ENCODE data around the gene PLA2G2D.

PLA2G2D gene

DNA sequence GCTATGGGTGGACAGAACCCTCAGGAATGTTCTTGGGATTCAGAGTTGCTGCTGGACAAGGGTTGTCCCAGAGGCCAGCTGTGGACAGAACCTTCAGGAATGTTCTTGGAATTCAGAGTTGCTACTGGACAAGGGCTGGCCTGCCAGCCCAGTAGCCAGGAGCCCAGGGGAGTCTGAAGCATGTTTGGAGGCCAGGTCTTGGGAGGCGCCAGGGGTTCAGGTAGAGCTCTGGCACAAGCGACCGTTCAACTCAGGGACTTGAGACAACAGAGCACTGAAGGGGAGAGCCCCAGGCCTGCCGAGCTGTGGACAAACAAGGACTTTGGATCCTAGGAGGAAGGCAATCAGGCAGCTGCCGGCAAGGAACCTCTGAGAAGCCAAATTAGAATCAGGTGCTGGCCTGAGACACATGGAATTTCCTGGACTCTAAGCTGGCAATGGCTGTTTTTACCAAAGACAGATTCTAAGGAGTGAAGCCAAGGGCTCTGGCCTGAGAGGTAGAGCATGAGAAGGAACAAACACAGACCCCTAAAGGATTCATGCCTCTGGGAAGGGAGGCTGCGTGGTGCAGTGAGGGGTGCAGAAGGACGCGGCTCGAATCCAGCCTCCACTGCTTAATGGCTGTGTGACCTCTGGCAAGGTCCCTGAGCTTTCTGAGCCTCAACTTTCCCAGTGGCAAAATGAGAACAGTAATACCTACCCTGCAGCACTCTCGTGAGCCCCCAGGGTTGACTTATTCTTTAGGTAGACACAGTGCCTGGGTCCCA, 36.0 kb downstream of the PLA2G2D start:
- no peak for ATAC-seq

DNA sequence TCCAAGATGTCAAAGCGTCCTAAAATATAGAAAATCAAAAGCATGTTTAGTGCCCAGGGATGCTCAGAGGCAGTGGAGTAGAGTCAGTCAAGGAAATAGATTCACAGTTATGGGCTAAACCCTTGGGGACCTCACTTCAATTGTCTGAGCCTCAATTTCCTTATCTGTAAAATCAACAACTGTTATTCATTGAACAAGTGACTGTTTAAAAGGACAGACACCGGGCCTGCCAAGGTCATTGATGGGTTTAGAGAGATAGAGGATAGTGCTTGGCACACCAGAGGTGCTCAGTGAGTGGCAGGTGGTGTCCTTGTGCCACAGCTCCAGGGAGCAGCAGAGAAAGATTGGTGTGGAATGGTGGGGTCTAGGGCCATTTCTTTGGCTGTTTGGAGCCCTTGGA, 36.6 kb downstream of the PLA2G2D start:
- ATAC-seq = no peak

GRCh38 chr1:20081353-20081810, 38.0 kb downstream of the PLA2G2D start:
- ATAC-seq = no peak

DNA sequence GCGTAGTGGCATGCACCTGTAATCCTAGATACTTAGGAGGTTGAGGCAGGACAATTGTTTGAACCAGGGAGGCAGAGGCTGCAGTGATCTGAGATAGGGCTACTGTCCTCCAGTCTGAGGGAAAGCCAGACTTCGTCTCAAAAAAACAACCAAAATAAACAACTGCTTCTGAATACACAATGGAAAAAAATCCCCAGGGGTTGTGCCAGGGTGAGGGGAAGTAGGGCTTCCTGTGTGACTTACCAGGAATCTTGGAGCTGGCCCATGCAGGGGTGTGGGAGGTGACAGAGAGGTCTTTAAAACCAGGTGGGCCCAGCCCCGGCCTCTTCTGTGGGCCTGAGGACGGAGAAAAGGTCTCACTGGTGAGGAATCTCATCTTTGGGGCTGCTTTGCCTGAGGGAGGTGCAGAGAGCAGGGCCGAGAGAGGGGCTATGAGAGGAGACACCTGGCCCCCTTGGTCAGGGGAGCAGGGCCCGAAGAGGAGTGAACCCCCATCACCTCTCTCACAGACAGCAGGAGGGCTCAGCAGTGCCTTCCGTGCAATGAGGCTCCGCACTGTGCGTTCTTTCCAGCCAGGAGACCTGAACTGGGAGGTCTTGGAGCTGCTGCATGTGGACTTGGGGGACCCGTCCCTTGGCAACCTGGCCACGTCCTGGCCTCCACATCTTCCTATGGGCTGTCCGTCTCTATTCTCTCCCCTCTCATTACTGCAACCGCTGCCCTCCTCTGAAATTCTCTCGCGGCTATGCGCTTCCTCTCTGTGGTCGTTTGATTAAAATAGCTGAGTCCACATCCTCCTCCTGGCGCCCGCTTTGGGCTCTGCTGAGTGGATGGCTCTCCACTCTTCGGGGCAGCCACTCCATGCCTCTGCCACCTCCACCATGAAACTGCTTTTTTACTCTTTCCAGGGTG, 38.6 kb downstream of the PLA2G2D start:
- ATAC-seq = no peak

DNA sequence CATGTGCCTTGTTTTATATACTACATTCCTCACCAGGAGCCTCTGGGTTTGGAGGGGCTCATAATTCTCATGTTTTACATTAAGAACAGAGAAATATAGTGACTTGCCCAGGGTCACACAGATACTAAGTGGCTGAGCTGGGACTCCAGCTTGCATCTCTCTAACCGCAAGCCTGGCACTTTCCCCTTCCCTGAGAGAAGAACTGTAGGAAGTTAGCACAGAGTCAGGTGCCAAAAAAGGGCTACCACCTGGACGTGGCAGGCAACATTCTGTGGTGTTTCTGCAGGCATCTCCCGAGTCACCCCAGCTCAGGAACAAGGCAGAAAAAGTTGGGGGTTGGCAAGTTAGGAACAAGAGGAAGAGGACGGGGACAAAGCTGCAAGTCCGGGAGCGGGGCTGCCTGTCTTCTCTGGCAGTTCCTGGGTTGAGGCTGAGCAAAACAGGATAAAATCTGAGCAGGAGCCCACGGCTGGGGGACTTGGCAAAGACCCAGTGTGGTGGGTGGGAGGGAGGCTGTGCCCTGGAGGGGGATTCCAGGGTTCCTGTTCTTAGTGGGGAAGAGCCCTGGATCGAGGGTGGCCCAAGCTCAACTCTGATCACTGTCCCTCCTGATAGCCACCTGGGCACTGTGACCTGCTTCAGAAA, 39.6 kb downstream of the PLA2G2D start:
- ATAC-seq = no peak

DNA sequence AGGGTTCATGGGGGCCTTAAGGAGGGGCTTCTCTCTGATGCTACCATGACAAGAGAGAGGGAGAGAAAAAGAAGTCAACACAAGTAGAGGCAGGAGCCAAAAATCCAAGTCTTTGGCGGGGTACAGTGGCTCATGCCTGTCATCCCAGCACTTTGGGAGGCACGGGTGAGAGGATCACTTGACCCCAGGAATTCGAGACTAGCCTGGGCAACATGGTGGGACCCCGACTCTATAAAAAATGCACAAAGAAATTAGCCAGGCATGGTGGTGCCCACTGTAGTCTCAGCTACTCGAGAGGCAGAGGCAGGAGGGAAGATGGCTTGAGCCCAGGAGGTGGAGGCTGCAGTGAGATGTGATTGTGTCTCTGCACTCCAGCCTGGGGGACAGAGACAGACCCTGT, 40.6 kb downstream of the PLA2G2D start:
- no peak for ATAC-seq

DNA sequence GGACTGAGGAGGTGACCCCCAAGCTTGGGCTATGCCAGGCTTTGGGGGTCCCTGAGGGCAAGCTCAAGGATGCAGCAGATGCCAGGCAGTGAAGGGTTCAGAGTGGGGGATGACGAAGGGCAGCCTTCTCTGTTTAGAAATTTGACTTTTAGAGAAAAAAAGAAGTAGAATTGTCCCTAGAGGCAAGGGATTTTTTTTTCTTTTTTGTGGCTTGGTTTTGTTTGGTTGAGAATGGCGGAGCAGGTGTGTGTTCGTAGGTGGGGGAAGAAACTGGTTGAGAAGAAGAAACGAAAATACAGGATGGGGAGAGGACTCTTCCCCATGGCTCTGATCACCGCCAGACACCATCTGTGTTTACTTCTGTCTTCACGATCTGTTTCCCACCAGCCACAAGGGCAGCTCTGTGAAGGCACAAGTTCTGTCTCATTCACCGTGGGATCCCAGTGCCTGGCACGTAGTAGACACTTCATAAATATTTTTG, 41.1 kb downstream of the PLA2G2D start:
- ATAC-seq = no peak

DNA sequence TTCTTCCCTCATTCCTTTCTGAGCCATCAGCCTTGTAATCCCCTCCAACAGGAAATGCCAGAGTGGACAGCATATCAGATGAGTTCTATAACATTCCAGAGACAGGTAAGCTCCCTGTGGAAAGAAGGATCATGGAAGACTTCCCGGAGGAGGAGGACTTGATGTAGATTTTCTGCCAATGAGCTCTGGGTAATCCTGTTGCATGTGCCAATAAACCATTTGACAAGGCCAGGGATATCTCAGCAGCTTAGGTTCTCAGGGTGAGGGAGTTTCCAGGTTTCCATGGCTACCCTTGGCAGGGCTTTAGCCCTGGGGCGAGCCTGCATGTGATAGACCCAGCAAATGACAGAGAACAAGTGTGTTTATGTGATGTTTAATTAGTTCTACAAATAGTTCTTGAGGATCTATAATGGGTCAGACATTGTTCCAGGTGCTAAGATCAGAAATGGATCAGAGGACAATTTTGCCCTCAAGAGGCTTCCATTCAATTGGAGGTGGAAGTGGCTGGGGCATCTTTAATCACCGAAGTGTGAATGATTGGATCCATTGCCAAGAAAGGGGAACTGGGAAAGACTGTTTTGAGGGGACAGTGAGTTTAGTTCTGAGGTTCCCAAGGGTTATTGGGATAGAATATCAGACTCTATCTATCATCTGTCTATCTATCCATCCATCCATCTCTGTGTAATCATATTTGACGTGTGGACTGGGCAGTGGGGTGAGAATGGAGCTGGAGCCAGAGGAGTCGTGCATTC, 42.5 kb downstream of the PLA2G2D start:
- ATAC-seq = no peak

GRCh38 chr1:20076223-20076622, 43.1 kb downstream of the PLA2G2D start:
- no peak for ATAC-seq

GRCh38 chr1:20075345-20075744, 44.0 kb downstream of the PLA2G2D start:
- ATAC-seq = no peak

GRCh38 chr1:20074725-20075171, 44.6 kb downstream of the PLA2G2D start:
- no peak for ATAC-seq

GRCh38 chr1:20074055-20074724, 45.1 kb downstream of the PLA2G2D start:
- no peak for ATAC-seq

DNA sequence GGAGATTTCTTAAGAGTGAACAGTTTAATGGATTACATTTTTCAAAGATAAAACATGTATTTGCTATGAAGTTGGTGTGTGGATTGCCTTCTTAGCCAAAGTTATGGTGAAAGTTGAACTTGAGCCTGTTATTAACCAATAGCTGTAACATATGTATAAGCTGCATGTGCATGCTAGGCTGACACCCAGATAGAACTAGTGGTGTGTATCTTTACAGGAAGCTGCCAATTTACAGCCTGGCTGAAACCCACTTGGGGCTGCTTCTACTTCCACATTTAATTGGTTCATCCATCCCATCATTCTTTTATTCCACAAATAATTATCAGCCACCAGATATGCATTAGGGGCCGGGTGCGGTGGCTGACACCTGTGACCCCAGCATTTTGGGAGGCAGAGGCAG, 46.1 kb downstream of the PLA2G2D start:
- no peak for ATAC-seq

DNA sequence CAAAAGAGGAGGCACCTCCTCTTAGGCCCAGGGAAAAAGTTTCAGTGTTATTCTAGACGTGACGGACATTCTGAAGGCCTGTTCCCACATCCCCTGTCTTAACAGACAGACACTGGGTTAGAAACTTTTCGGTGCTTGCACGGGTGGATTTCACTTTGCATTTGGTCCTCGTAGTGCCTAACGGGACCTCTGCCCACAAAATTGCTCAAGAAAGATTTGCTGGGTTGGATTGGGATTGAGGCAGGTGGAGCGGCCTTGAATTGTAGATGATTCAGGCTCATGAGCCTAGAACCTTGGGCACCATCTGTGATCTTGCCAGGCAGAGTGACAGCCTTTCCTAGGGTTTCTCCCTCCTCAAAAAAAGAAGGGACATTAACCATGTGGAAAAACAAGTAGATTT, 46.6 kb downstream of the PLA2G2D start:
- no peak for ATAC-seq

GRCh38 chr1:20071416-20071815, 47.9 kb downstream of the PLA2G2D start:
- no peak for ATAC-seq

GRCh38 chr1:20070357-20070756, 49.0 kb downstream of the PLA2G2D start:
- ATAC-seq = no peak

DNA sequence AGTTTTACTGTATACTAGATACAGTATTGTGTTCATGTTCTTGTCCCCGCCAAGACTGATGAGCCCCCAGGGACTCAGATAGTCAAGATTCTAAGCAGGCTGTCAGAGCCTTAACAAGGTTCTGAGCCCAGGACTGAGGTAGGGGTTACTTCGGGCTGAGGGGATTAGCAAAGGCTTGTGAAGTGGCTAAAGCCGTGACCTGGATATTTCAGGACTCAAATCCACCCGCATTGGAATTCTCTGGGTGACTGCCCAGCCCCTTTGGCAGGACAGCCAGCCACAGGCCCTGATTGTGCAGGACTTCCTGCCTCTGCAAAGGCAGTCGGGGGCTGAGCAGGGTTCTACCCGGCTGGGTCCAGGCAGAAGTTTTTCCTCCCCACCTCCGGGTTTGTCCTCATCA, 49.5 kb downstream of the PLA2G2D start, which contains the start of gene PLA2G5:
Gene PLA2G5, plus strand, starts transcription at position 321 of the 400 bp plus-strand sequence. CDS start 14,637 bp downstream, outside the sequence.
- no peak for ATAC-seq

GRCh38 chr1:20068722-20069121, 50.6 kb downstream of the PLA2G2D start:
- no peak for ATAC-seq

GRCh38 chr1:20063861-20064292, 55.5 kb downstream of the PLA2G2D start:
- no peak for ATAC-seq

Data from activated CD4-positive, CD25-positive, alpha-beta regulatory T cell treated with anti-CD3 and anti-CD28 coated beads, Interleukin-2, amount 50 U/mL, for 24 hours (primary cell).